GM15510 (cell line): Measurements from ENCODE around the gene RPS6KA2.

Experiments
- POLR2A ChIP-seq: IDR thresholded peaks from 3 replicates; pipeline ENCODE4 v1.6.1; 2011; ENCODE audit warnings: borderline replicate concordance; ENCODE audit not compliant: insufficient read length; ENCODE audit errors: extremely low read depth

RPS6KA2 gene

GRCh38 chr6:166381733-166382499 is 245.1 kb downstream of the RPS6KA2 start:
- no peak for TF ChIP-seq POLR2A

GRCh38 chr6:166381381-166381732 is 245.7 kb downstream of the RPS6KA2 start:
- no peak for TF ChIP-seq POLR2A

GRCh38 chr6:166379800-166380199 is 247.3 kb downstream of the RPS6KA2 start:
- no peak for TF ChIP-seq POLR2A

GRCh38 chr6:166379103-166379586 is 247.9 kb downstream of the RPS6KA2 start:
- TF ChIP-seq POLR2A = no peak

GRCh38 chr6:166377721-166378120 is 249.3 kb downstream of the RPS6KA2 start:
- no peak for TF ChIP-seq POLR2A

- no peak for TF ChIP-seq POLR2A
Observed at GRCh38 chr6:166375013-166375412, 252.0 kb downstream of the RPS6KA2 start.

GRCh38 chr6:166370489-166370888 is 256.6 kb downstream of the RPS6KA2 start:
- TF ChIP-seq POLR2A = no peak

- no peak for TF ChIP-seq POLR2A
Observed at GRCh38 chr6:166369782-166370181, 257.3 kb downstream of the RPS6KA2 start.

GRCh38 chr6:166366921-166367320 is 260.1 kb downstream of the RPS6KA2 start:
- TF ChIP-seq POLR2A = no peak

- no peak for TF ChIP-seq POLR2A
Observed at GRCh38 chr6:166365806-166366205, 261.2 kb downstream of the RPS6KA2 start.

GRCh38 chr6:166365221-166365620 is 261.8 kb downstream of the RPS6KA2 start:
- no peak for TF ChIP-seq POLR2A

GRCh38 chr6:166364456-166364855 is 262.6 kb downstream of the RPS6KA2 start:
- TF ChIP-seq POLR2A = no peak

GRCh38 chr6:166361077-166361429 is 266.0 kb downstream of the RPS6KA2 start:
- no peak for TF ChIP-seq POLR2A

GRCh38 chr6:166360243-166361076 is 266.6 kb downstream of the RPS6KA2 start:
- TF ChIP-seq POLR2A = no peak
